Mesodermal cell (in vitro differentiated cells): ENCODE results near the gene DNAH1.

Experiments used
- H3K27ac ChIP-seq: 2 replicates; pipeline ENCODE4 v1.7.0; 2013; ENCODE audit warnings: mild to moderate bottlenecking, low read depth, low read length, moderate library complexity; ENCODE audit not compliant: severe bottlenecking
- H3K36me3 ChIP-seq: 2 replicates; pipeline ENCODE4 v1.7.1; 2013; ENCODE audit warnings: mild to moderate bottlenecking, low read length, moderate library complexity; ENCODE audit not compliant: control insufficient read depth, insufficient read depth
- H3K4me1 ChIP-seq: one replicate; pipeline ENCODE4 v1.7.1; 2013; ENCODE audit warnings: mild to moderate bottlenecking, low read length; ENCODE audit not compliant: insufficient read depth, control insufficient read depth, poor library complexity, severe bottlenecking
- H3K4me3 ChIP-seq: 2 replicates; pipeline ENCODE4 v1.7.0; 2013; ENCODE audit warnings: low read length, control low read depth, mild to moderate bottlenecking; ENCODE audit not compliant: insufficient read depth, poor library complexity, severe bottlenecking; ENCODE audit errors: extremely low read depth
- H3K9me3 ChIP-seq: 2 replicates; pipeline ENCODE4 v1.7.1; 2013; ENCODE audit warnings: mild to moderate bottlenecking, low read length, moderate library complexity; ENCODE audit not compliant: control insufficient read depth
- WGBS, 2 experiments: methylation state at CpG; one replicate each; pipeline ENCODE4 v1.1.5; 2013; ENCODE audit warnings: missing lambda C conversion rate in 2 of 2; ENCODE audit not compliant: insufficient coverage in 2 of 2; 5-methylcytosine and 5-hydroxymethylcytosine counted together

Gene DNAH1

GRCh38 chr3:52437326-52438103, 121.4 kb downstream of the DNAH1 start:
- WGBS, 2 experiments, result 92 to 99% methylated on average over 13 to 14 of the region's 15 CpGs
- no peaks in the 10 kb centered on the region for H3K9me3 ChIP-seq
- no peaks in the 10 kb centered on the region for H3K36me3 ChIP-seq
- H3K4me1 ChIP-seq, result peaks cover 3% of the 10 kb centered on the region
- no peak overlapping the region for H3K4me3 ChIP-seq
- H3K27ac ChIP-seq, result no peak overlapping the region

- no peak overlapping the region for H3K27ac ChIP-seq
- H3K4me1 ChIP-seq, result peaks cover 3% of the 10 kb centered on the region
- no peaks in the 10 kb centered on the region for H3K36me3 ChIP-seq
- H3K4me3 ChIP-seq, result no peak overlapping the region
- no peaks in the 10 kb centered on the region for H3K9me3 ChIP-seq
- WGBS, 2 experiments, result 91 to 96% methylated on average over 6 of the region's 6 CpGs
Measured at GRCh38 chr3:52438104-52438376, 121.9 kb downstream of the DNAH1 start.

- H3K9me3 ChIP-seq, result no peaks in the 10 kb centered on the region
- 91 to 92% methylated on average over 3 to 7 of the region's 9 CpGs for WGBS, 2 experiments
- no peak overlapping the region for H3K27ac ChIP-seq
- no peak overlapping the region for H3K4me3 ChIP-seq
- no peaks in the 10 kb centered on the region for H3K36me3 ChIP-seq
- H3K4me1 ChIP-seq, result peaks cover 3% of the 10 kb centered on the region
Measured at GRCh38 chr3:52438579-52439425, 122.7 kb downstream of the DNAH1 start.

GRCh38 chr3:52439426-52440248, 123.5 kb downstream of the DNAH1 start:
- WGBS, 2 experiments, result 95 to 98% methylated on average over 13 to 15 of the region's 16 CpGs
- H3K4me1 ChIP-seq, result peaks cover 3% of the 10 kb centered on the region
- H3K4me3 ChIP-seq, result no peak overlapping the region
- no peaks in the 10 kb centered on the region for H3K36me3 ChIP-seq
- no peaks in the 10 kb centered on the region for H3K9me3 ChIP-seq
- no peak overlapping the region for H3K27ac ChIP-seq

- WGBS, 2 experiments, result 91 to 96% methylated on average over 12 of the region's 12 CpGs
- H3K9me3 ChIP-seq, result no peaks in the 10 kb centered on the region
Measured at GRCh38 chr3:52440249-52440551, 124.1 kb downstream of the DNAH1 start.

GRCh38 chr3:52440671-52441070, 124.6 kb downstream of the DNAH1 start:
- H3K4me1 ChIP-seq, result peaks cover 8% of the 10 kb centered on the region
- WGBS, 2 experiments, result 89 to 95% methylated on average over 8 to 12 of the region's 14 CpGs
- no peaks in the 10 kb centered on the region for H3K36me3 ChIP-seq
- no peak overlapping the region for H3K27ac ChIP-seq
- H3K9me3 ChIP-seq, result no peaks in the 10 kb centered on the region
- H3K4me3 ChIP-seq, result no peak overlapping the region

More at GRCh38 chr3:52440249-52440551, 124.1 kb downstream of the DNAH1 start:
- no peak overlapping the region for H3K27ac ChIP-seq
- peaks cover 8% of the 10 kb centered on the region for H3K4me1 ChIP-seq
- H3K4me3 ChIP-seq, result no peak overlapping the region
- H3K36me3 ChIP-seq, result no peaks in the 10 kb centered on the region

GRCh38 chr3:52441091-52441771, 125.1 kb downstream of the DNAH1 start:
- H3K4me1 ChIP-seq, result peaks cover 8% of the 10 kb centered on the region
- 96% methylated on average over 21 of the region's 23 CpGs for WGBS, 2 experiments
- H3K36me3 ChIP-seq, result no peaks in the 10 kb centered on the region
- no peak overlapping the region for H3K4me3 ChIP-seq
- H3K27ac ChIP-seq, result no peak overlapping the region
- H3K9me3 ChIP-seq, result no peaks in the 10 kb centered on the region

GRCh38 chr3:52441772-52442332, 125.7 kb downstream of the DNAH1 start:
- Histone ChIP-seq H3K36me3 (no peaks in the 10 kb centered on the region), H3K4me3 (no peak overlapping the region), H3K9me3 (no peaks in the 10 kb centered on the region), H3K4me1 (peaks cover 4% of the 10 kb centered on the region), H3K27ac (no peak overlapping the region)
- WGBS, 2 experiments, result 94 to 97% methylated on average over 11 to 14 of the region's 18 CpGs

- 91 to 93% methylated on average over 13 to 14 of the region's 16 CpGs for WGBS, 2 experiments
- H3K4me1 ChIP-seq, result peaks cover 4% of the 10 kb centered on the region
- H3K27ac ChIP-seq, result no peak overlapping the region
- peak overlapping the region; percentile 6 for H3K4me3 ChIP-seq
- H3K9me3 ChIP-seq, result no peaks in the 10 kb centered on the region
- H3K36me3 ChIP-seq, result no peaks in the 10 kb centered on the region
Measured at GRCh38 chr3:52442409-52443267, 126.5 kb downstream of the DNAH1 start.
